ENCODE measurements around the gene UTS2R. TPM values are rescaled to one million over a fixed set of nuclear protein-coding genes. Genes with fewer than 3 reads are reported as not detected.

UTS2R gene
- polyA plus RNA-seq, 4 donors = 0.30 to 0.70 (median 0.43) TPM

DNA sequence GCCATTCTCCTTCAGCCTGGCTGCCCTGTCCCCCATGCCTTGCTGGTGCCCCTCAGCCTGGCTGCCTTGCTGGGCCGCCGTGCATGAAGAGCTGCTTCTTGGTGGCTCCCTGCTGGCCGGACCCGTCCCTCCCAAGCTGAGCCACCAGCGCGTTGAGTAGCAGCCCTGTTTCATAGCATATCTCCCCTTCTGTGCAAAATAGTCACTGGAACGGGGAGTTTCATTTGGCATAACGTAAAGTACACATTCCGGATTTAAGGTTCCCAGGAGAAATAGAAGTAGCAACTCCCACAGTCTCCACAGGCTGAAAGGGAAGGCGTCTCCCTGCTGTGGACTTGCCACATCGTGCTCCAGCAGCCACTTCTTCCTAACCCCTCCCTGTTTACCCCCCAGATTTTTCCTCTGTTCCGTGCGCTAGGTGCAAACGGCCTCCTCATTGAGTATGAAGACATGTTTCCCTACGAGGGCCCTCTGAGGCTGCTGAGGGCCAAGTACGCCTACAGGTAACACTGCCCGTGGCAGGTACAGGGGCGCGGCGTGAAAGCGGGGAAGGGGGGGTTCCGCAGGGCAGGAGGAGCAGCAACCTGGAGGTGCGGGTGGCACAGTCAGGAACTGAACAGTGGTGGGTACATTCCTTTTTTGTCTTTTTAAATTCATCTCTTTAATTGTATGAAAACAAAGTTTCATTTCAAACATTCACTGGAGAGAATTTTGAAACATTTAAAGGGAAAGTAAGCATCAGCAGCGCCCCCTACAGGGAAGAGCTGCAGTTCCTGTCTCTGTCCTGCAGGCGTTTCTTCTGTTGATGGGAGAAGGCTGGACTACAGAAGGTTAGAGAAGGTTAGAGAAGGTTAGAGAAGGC, 52.7 kb downstream of the UTS2R start:
- DNase-seq (ENCODE audit: low read depth in 4 of 4, low spot score in 3 of 4) = no peak

DNA sequence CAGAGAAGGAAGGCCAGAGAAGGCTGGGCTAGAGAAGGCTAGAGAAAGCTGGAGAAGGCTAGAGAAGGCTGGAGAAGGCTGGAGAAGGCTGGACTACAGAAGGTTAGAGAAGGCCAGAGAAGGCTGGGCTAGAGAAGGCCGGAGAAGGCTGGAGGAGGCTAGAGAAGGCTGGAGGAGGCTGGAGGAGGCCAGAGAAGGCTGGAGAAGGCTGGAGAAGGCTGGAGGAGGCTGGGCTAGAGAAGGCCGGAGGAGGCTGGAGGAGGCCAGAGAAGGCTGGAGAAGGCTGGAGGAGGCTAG, 53.2 kb downstream of the UTS2R start:
- DNase-seq (ENCODE audit: low read depth in 4 of 4, low spot score in 3 of 4) = no peak

Other genes starting within 250 kb of the UTS2R start
- 10 to 100 TPM; 34.6 to 52.4 (median 44.5) TPM for gene CCDC57, start 158.9 kb upstream of the UTS2R start, polyA plus RNA-seq (ENCODE audit: insufficient read length in 4 of 4)
- gene SLC16A3, start 142.7 kb upstream of the UTS2R start, polyA plus RNA-seq (ENCODE audit: insufficient read length in 4 of 4) = 10 to 100 TPM in 1 of 4 donors, 1 to 10 TPM in 3; 8.0 to 23.1 (median 9.1) TPM
- 100 to 1,000 TPM; 112 to 135 (median 122) TPM for gene CSNK1D, start 98.1 kb upstream of the UTS2R start, polyA plus RNA-seq (ENCODE audit: insufficient read length in 4 of 4)
- under 1 TPM; 0.19 to 0.72 (median 0.54) TPM for gene CD7, start 54.2 kb upstream of the UTS2R start, polyA plus RNA-seq (ENCODE audit: insufficient read length in 4 of 4)
- gene SECTM1, start 38.0 kb upstream of the UTS2R start, polyA plus RNA-seq (ENCODE audit: insufficient read length in 4 of 4) = 1 to 10 TPM; 1.3 to 2.4 (median 1.5) TPM
- under 1 TPM in 1 of 4 donors, not detected in 3; 0.06 TPM for gene TEX19, start 12.5 kb upstream of the UTS2R start, polyA plus RNA-seq (ENCODE audit: insufficient read length in 4 of 4)
- gene HEXD, start 46.6 kb downstream of the UTS2R start, polyA plus RNA-seq (ENCODE audit: insufficient read length in 4 of 4) = 10 to 100 TPM; 28.7 to 48.5 (median 37.7) TPM
- gene OGFOD3, start 46.8 kb downstream of the UTS2R start, polyA plus RNA-seq (ENCODE audit: insufficient read length in 4 of 4) = 10 to 100 TPM; 21.5 to 30.3 (median 23.9) TPM
- 10 to 100 TPM; 40.5 to 53.5 (median 50.5) TPM for gene CYBC1, start 79.0 kb downstream of the UTS2R start, polyA plus RNA-seq (ENCODE audit: insufficient read length in 4 of 4)
- gene NARF, start 87.0 kb downstream of the UTS2R start, polyA plus RNA-seq (ENCODE audit: insufficient read length in 4 of 4) = 10 to 100 TPM; 73.4 to 77.4 (median 74.8) TPM
- 10 to 100 TPM; 39.9 to 45.0 (median 41.7) TPM for gene FOXK2, start 148.0 kb downstream of the UTS2R start, polyA plus RNA-seq (ENCODE audit: insufficient read length in 4 of 4)